GM18508 (cell line): Measurements from ENCODE around the gene DNAJC25.

Source experiments
- ATAC-seq: cut with Tn5 transposase; IDR thresholded peaks from one replicate; pipeline ENCODE4 v1.9.1; 2021; ENCODE audit warnings: moderate number of reproducible peaks; ENCODE audit not compliant: insufficient read depth, unreplicated experiment

DNAJC25 gene

GRCh38 chr9:111622626-111623025, 8.5 kb upstream of the DNAJC25 start:
- no peak for ATAC-seq

GRCh38 chr9:111627260-111627963, 3.7 kb upstream of the DNAJC25 start:
- ATAC-seq = no peak

GRCh38 chr9:111628411-111628810, 2.7 kb upstream of the DNAJC25 start:
- no peak for ATAC-seq

- peak; percentile 12 for ATAC-seq
Measured at GRCh38 chr9:111630182-111630963, 761 bp upstream of the DNAJC25 start.

- no peak for ATAC-seq
Measured at GRCh38 chr9:111630964-111631213, 245 bp upstream of the DNAJC25 start.

GRCh38 chr9:111632060-111632459, 926 bp downstream of the DNAJC25 start:
- no peak for ATAC-seq

GRCh38 chr9:111632695-111633388, 1.7 kb downstream of the DNAJC25 start:
- no peak for ATAC-seq

GRCh38 chr9:111633389-111633736, 2.2 kb downstream of the DNAJC25 start:
- ATAC-seq = no peak

- no peak for ATAC-seq
Measured at GRCh38 chr9:111634860-111635259, 3.7 kb downstream of the DNAJC25 start.

- ATAC-seq = no peak
Measured at GRCh38 chr9:111637421-111637950, 6.4 kb downstream of the DNAJC25 start.

- ATAC-seq = no peak
Measured at GRCh38 chr9:111644195-111644772, 13.2 kb downstream of the DNAJC25 start.

- ATAC-seq = no peak
Measured at GRCh38 chr9:111645806-111646205, 14.7 kb downstream of the DNAJC25 start.

- ATAC-seq = no peak
Measured at GRCh38 chr9:111646417-111646816, 15.3 kb downstream of the DNAJC25 start.

- no peak for ATAC-seq
Measured at GRCh38 chr9:111648066-111648465, 16.9 kb downstream of the DNAJC25 start.

GRCh38 chr9:111649016-111649415, 17.9 kb downstream of the DNAJC25 start:
- ATAC-seq = no peak

- no peak for ATAC-seq
Measured at GRCh38 chr9:111657051-111657450, 25.9 kb downstream of the DNAJC25 start.

GRCh38 chr9:111658943-111659342, 27.8 kb downstream of the DNAJC25 start:
- no peak for ATAC-seq

- no peak for ATAC-seq
Measured at GRCh38 chr9:111659691-111660090, 28.6 kb downstream of the DNAJC25 start.

- ATAC-seq = peak; percentile 35
Measured at GRCh38 chr9:111661150-111661801, 30.1 kb downstream of the DNAJC25 start, which contains the start of gene GNG10. GNG10 (plus strand) TSS chr9:111661605; CDS start chr9:111661635, 30 bp downstream.

GRCh38 chr9:111661802-111662521, 30.8 kb downstream of the DNAJC25 start:
- ATAC-seq = peak; percentile 26
